Fibroblast of peridontal ligament (primary cell): ENCODE data around the gene YBX2.

Experiments used
- DNase-seq: peaks from one replicate; pipeline ENCODE4 v3.0.0-alpha.2; 2010; ENCODE audit errors: extremely low read depth

YBX2 gene

GRCh38 chr17:7296189-7296861 is 1.9 kb upstream of the YBX2 start:
- peak; percentile 68 for DNase-seq

- no peak for DNase-seq
Observed at GRCh38 chr17:7295230-7296180, 1.1 kb upstream of the YBX2 start.

- no peak for DNase-seq
Observed at GRCh38 chr17:7293816-7294613, 424 bp downstream of the YBX2 start.

GRCh38 chr17:7293159-7293558 is 1.3 kb downstream of the YBX2 start:
- DNase-seq: no peak

- no peak for DNase-seq
Observed at GRCh38 chr17:7292729-7293128, 1.7 kb downstream of the YBX2 start.

GRCh38 chr17:7292194-7292593 is 2.2 kb downstream of the YBX2 start:
- DNase-seq: no peak

- DNase-seq: no peak
Observed at GRCh38 chr17:7290685-7291084, 3.8 kb downstream of the YBX2 start.

GRCh38 chr17:7290166-7290565 is 4.3 kb downstream of the YBX2 start:
- DNase-seq: no peak

- no peak for DNase-seq
Observed at GRCh38 chr17:7289256-7290032, 5.0 kb downstream of the YBX2 start.

- DNase-seq: no peak
Observed at GRCh38 chr17:7285679-7286078, 8.8 kb downstream of the YBX2 start.

GRCh38 chr17:7284911-7285310 is 9.5 kb downstream of the YBX2 start:
- DNase-seq: no peak

- DNase-seq: no peak
Observed at GRCh38 chr17:7283471-7284216, 10.8 kb downstream of the YBX2 start.

- DNase-seq: no peak
Observed at GRCh38 chr17:7282752-7283321, 11.6 kb downstream of the YBX2 start.

- no peak for DNase-seq
Observed at GRCh38 chr17:7281953-7282751, 12.3 kb downstream of the YBX2 start.

GRCh38 chr17:7281074-7281952 is 13.1 kb downstream of the YBX2 start, which contains the start of gene SLC2A4:
TSS of gene SLC2A4 (plus strand) at chr17:7281718. CDS start at chr17:7281935, 217 bp downstream.
- peak; percentile 83 for DNase-seq

GRCh38 chr17:7280519-7281073 is 13.8 kb downstream of the YBX2 start:
- DNase-seq: peak; percentile 78

GRCh38 chr17:7279448-7279847 is 15.0 kb downstream of the YBX2 start:
- DNase-seq: no peak

GRCh38 chr17:7266784-7267183 is 27.7 kb downstream of the YBX2 start:
- no peak for DNase-seq
